Measurements from ENCODE around the gene VSX2.
A peak's percentile ranks its signal among the peaks of the same experiment; 100 is the strongest.

VSX2 gene

DNA sequence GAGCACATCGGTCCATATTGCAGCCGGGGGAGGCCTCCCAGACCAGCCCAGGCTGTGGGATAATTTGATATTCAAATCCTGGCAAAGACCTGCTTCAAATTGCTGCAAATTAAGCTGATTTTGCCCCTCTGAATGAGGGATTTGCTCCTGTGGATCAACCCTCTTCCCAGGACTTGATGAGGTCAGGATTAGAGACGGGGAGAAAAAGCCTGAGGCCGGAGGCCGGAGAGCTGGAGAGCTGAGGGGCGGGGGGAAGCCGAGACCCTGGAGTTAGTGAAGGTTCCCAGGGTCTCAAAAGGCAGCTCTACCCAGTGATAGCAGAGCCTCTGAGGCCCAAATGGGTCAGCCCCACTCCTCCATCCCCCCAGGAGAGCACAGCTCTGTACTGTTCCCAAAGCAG lies 17.5 kb upstream of the VSX2 start:
- DNase-seq (ENCODE audit: low read depth in 2 of 3, low spot score in 2 of 3): no peak

DNA sequence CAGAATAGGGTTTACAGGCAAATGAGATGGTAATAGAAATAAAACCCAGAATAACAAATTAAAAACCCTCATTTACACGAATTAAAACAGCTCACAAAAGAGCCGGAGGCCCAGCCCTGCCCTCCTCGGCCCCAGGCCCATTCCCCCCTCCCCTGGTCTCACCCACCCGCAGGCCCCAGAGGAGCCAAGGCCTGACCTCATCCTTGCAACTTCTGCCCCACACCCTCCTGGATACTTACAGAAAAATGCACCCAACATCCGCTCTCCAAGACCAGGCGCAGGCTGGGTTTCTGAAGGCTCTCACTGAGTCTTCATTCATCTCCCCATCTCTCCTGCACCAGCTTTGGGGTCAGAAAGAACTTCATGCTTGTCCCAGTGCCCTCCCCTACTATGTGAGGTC lies 16.2 kb upstream of the VSX2 start:
- no peak for DNase-seq (ENCODE audit: low read depth in 2 of 3, low spot score in 2 of 3)

DNA sequence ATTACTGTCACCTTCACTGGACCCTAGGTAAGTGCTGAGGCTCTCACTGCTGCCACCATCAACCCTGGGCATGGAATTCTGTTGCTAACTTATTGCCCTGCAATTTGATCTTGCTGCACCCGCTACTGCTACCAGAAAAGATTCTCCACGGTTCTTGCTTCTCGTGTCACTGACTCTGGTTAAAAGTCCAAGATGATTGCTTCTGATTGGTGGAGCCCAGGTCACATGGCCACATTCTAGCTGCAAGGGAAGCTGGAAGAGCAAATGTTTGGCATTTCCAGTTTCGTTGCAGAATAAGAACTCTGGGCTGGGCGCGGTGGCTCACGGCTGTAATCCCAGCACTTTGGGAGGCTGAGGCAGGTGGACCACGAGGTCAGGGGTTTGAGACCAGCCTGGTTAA lies 7.5 kb upstream of the VSX2 start:
- no peak for DNase-seq (ENCODE audit: low read depth in 2 of 3, low spot score in 2 of 3)

DNA sequence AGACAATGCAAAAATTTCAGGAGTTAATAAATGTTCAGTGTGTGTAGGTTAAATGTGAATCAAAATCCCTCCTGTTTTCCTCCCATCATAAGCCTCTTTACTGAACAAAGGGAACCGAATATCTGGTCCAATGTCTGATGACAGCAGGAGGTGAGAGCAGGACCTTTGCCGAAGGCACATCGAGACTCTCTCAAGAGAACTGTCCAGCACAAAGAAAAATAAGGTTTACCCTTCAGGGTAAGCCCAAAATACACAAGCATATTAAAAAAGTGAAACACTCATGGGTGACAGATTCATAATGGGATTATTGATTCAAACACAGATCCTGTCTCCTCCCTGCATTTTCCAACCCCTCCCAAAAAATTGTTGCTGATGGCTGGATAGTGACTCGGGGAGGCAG lies 4.2 kb upstream of the VSX2 start:
- DNase-seq (ENCODE audit: low read depth in 2 of 3, low spot score in 2 of 3): no peak

DNA sequence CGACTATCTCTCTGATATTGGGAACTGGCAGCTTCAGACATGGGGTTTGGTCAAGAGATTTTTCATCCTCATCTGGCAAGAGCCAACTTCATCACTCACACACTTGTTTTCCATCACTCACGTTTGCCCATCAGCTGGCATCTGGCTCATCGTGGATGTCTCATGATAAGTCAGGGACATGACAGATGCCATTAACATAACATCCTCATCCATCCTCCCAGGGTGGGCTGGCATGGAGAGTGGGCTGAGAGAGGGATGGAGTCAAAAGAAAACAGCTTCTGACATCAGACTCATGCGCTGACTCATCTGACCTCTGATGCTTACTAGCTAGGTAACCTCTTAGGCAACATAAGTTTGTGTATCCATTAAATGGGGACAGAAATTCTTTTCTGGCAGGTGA lies 1.8 kb upstream of the VSX2 start:
- no peak for DNase-seq (ENCODE audit: low read depth in 2 of 3, low spot score in 2 of 3)

DNA sequence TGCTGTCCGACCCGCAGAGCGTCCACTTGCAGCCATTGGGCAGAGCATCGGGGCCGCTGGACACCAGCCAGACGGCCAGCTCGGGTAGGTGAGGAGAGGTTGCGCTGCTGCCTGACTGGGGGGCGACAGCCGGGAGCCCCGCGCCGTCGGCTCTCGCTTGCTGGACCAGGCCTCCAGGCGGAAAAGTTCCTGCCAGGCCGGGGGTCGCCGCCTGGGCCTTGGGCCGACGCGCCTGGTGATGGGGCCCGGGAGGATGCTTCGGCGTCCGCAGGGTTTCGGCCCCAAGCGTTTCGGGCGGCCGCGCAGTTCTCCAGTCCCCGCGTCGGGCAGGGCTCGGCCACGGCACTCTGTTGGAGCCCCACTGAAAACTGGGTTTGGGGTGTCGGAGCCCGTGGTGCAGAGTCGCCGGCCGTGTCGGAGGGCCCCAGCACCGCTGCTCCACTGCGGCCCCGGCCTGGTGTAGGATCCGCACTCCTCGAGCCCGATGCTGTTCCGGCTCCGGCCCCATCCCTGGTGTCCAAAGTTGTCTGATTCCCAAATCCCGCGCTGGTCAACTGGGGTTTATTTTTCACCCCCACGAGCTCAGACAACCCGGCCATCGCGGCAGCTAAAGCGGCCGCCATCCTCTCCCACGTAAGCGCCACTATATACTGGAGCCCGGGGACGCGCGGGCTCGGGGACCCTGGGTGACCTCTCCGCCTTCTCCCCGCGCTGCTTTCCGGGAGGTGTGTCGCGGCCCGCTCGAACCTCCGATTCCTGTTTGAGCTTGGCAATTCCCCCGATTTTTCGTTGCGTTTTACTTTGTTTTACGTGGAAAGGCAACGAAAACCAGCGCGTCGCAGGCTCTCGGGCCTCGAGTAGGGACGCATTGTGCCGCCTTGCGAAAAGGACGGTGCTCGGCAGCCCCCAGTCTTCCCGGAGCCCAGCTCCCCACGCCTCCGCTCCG lies 872 bp downstream of the VSX2 start:
- DNase-seq (ENCODE audit: low read depth in 2 of 3, low spot score in 2 of 3): no peak

DNA sequence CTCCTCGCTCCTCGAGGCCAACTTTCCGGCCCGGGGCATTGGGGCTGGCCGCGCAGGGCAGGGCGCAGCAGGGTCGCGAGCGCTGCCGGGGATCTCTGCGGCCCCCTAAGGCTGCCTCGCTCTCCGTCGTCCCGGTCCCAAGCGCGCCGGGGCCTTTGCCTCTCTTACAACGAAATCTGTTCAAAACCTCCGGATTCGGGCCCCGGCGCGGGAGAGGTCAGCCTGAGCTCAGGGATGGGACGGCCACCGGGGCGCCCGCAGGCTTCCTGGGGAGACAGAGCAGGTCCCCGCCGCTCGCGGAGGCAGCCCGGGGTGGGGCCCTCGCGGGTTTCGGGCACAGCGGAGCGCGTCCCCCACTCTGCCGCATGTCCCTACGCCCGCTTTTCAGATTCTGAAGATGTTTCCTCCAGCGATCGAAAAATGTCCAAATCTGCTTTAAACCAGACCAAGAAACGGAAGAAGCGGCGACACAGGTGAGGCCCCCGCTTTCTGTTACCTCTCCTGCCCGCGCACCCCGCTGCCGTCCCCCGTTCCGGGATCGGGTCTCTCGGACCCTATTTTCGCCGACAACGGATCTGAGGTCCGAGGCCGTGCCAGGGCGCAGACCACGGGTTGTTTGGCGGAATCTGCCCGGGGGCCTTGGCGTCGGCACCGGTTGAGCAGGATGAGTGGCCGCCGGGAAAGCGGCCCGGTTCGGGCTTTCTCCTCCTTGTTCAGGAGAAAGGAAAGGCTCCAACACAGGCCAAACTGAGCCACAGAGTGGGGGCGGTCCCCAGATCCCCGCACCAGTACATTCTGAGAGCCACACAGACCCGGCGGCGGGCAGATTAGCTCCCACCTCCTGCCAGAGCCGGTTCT lies 1.8 kb downstream of the VSX2 start:
- DNase-seq (ENCODE audit: low read depth in 2 of 3, low spot score in 2 of 3): no peak

DNA sequence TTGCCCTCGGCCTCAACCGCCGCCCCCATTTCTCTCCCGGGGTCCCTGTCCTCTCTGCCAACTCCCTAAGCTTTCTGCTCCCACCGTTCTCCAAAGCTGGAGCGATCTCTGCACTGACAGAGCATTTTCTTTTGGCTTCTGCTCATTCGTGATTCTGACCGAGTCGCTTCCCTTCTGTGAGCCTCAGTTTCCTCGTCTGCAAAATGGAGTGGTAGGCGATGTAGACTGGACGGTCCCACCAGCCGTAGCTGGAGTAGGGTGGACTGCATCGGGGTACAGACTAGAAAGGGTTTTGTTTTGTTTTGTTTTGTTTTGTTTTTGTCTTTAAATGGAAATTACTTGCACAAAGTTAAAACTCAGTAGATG lies 2.4 kb downstream of the VSX2 start:
- DNase-seq (ENCODE audit: low read depth in 2 of 3, low spot score in 2 of 3): no peak

DNA sequence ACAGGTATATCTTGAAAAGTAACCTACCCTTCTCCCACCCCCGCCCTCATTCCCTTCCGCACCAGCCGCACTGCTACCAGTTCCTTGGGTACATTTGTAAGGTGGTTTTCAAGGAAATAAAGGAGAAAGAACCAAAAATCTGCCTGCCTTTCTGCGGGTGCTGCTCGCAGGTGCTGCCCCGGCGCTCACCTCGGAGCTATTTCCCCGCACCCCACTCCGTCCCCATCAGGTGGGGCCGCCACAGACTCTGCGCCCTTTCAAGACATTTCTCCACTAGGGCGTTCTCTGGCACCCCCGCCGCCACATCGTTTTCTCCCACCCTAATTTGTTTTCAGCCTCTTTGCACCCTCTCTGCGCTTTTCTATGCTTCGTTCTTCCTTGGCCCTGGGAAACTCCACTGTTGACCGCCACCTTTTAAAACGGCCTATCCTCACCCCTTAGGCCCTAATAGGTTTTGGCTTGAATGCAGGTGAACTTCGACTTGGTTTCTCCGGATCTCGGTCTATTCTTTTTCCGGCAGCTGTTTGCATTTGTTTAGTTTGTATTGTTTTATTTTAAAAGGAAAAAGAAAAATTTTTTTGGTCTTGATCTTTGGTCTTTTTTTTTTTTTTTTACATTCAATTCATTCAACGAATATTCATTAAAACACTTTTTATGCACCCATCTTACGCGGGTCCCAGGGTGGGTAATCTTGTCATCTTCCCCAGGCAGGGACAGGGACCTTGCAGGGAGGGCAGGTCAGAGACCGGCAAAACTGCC lies 3.0 kb downstream of the VSX2 start:
- DNase-seq (ENCODE audit: low read depth in 2 of 3, low spot score in 2 of 3): no peak

DNA sequence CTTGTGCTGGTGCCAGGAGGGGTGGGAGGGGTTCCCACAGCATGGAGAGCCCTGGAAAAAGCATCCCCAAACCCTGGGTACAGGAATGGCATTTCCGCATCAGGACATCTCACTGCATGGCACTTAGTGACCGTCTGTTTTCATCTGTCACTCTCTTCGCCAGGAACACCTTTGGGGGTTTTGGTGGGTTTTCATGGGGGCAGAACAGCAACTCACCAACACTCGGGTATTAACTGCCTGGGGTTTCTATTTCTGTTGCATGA lies 3.5 kb downstream of the VSX2 start:
- DNase-seq (ENCODE audit: low read depth in 2 of 3, low spot score in 2 of 3): no peak

DNA sequence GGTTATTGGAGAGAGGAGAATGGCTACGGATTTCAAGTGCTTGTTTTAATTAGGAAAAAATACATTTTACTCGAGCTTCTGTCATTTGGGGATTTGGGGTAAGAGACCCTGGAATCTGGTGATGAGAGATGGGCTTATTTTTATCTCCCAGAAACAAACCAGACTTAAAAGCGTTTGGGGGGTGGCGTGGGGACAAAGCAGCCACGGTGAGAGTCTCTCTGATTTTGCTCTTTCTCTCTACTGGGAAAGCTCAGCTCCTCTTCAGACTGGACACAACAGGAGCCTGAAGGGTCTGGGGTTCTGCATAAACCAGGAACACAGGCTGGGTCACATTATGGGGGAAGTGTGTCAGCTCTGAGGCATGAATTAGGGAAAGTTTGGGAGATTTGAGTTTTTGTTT lies 3.8 kb downstream of the VSX2 start:
- DNase-seq (ENCODE audit: low read depth in 2 of 3, low spot score in 2 of 3): no peak

DNA sequence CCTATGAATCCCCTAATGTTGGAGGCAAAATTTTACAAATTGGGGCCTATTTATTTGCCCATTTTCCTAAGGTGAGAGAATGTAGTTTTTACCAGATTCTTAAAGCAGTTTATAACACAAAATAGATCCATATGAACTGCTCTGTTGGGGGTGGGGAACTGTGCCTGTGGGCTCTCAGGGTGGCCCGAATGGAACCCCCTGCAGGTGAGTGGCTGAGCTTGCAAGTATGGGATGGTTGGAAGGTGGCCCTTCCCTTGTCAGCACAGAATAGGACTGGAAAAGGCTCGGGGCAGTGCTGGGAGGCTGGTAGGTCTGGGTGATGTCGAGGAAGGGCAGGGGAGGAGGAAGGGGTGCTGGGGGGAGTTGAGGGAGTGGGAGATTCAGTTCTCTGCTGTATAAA lies 4.9 kb downstream of the VSX2 start:
- DNase-seq (ENCODE audit: low read depth in 2 of 3, low spot score in 2 of 3): no peak

DNA sequence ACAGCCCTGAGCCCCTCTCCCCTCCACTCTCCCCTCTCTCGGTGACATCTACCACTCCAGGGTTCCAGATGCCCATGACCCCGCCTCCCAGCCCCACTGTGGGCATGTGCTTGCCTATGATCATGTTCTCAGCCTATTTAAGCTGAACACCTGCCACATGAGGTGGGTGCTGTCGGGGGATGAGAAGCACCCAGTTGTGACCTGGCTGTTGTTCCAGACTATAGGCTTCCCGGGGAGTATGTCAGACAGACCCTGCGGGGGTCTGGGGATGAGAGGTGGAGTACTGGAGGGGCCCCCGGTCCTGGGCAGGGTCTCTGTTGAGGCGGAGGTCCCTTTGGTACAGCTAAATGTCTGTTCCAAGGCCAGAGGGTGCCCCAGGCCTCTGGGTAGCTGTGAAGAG lies 6.0 kb downstream of the VSX2 start:
- DNase-seq (ENCODE audit: low read depth in 2 of 3, low spot score in 2 of 3): no peak

DNA sequence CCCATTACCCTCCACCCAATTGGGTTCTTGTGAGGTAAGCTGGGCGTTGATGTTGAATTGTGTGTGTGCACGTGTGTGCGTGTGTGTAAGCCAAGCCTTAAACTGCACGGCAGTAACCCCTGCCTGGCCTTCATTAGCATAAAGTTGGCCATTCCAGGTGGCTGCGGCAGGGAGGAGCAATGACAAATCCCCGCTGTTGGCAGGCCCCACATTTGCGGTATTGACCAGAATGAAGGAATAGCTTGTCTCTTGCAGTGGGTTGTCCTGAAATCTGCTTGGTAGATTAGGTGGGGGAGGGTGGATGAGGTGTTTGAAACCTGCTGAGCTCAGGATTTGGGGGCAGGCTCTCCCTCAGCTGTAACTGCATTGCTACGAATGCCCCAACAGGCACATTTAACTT lies 7.3 kb downstream of the VSX2 start:
- DNase-seq (ENCODE audit: low read depth in 2 of 3, low spot score in 2 of 3): no peak

DNA sequence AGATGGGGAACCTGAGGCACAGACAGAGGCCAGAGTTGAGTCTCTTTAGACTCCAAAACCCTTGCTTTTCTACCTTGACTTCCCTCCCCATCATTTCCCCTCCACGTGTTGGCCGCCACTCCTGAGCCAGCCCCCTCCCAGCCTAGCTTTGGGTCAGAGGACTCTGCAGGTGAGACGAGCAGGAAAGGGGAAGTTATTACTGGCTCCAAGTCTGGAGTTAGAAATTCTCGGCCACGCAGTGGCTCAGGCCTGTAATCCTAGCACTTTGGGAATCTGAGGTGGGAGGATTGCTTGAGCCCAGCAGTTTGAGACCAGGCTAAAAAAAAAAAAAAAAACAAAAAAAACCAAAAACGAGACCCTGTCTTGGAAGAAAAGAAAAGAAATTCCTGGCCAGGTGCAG lies 8.8 kb downstream of the VSX2 start:
- DNase-seq (ENCODE audit: low read depth in 2 of 3, low spot score in 2 of 3): no peak

DNA sequence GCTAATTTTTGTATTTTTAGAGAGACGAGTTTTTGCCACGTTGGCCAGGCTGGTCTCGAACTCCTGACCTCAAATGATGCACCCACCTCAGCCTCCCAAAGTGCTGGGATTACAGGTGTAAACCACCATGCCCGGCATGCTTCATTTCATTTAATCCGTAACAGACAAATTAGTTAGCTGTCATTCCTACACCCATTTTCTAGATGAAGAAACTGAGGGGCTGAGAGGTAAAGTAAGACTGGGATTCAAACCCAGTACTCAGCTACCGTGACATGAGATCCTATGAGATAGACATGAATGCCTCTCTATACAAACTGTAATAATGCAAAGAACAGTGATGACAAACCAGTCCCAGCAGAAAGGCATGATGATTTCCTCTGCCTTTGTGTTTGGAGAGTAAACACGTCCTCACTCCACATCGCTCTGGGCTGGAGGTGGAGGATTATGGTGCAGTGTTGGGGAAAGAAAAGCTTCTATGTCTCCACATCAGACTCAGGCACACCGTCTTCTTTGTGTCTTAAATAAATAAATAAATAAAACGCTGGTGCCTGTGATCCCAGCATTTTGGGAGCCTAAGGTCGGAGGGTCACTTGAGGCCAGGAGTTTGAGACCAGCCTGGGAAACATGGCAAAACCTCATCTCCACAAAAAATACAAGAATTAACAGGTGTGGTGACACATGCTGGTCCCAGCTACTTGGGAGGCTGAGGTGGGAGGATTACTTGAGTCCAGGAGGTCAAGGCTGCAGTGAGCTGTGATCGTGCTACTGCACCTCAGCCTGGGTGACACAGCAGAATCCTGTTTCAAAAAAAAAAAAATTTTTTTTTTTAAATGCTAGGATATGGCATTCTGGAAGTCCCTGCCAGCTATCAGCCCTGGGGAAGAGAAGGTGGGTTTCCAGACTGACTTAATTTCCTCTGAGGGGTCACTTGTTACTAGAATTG lies 10.5 kb downstream of the VSX2 start:
- DNase-seq (ENCODE audit: low read depth in 2 of 3, low spot score in 2 of 3): no peak

DNA sequence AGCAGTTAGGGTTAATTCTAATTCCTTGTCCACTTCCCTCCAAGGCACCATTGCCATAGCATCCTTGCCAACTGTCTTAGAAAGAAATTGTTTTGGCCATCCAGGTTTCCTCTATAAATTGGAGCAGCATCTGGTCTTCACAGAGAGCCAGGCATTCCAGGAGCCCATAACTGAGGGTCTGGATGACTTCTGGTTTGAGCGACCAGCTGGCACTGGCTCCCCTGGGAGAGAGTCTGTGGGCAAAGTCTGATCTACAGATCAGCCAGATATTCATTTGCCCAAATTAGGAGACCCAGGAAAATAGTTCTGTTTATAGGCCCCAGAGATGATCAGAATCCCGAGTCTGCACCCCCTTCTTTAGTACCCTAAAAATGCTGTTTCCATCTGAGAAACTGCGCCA lies 16.0 kb downstream of the VSX2 start:
- DNase-seq (ENCODE audit: low read depth in 2 of 3, low spot score in 2 of 3): no peak

DNA sequence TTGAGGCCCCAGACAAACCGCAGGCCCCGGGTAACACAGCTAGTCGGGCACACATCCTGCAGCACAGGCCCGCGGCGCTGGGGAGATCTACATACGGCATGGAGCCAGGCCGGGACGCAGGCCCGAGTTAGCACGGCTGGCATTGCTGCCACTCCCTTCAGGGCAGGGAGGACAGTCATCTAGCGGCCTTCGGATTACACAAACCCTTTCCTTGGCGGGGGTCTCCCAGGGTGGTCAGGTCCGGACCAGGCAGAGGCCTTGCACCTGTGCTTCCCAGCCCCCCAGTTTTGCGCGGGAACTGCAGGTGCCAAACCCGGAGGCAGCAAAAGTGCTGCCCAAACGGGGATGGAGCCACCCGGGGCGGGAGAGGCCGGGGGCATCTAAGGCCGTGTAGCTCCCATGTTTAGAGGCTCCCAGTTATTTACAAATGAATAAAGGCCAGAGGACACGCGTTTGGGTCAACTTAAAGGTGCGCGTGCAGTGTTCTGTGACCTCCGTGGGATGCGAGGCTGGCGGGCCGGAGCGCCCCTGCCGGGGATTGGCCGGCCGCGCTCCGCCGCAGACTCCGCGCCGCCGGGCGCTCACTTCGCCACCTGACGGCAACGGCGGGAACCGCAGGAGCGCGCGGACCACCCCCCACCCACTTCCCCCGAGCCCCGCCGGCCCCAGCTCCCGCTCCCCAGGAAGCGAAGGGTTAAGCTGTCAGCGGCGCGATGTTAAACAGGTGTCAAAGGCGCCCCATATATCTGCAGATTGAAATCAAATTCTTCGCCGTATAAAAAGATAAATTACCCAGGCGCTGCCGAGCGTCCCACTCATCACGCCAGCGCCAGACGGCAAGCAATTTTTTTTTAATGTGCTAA lies 18.1 kb downstream of the VSX2 start:
- peak; percentile 37 to 49 (median 49) for DNase-seq (ENCODE audit: low read depth in 2 of 3, low spot score in 2 of 3)

DNA sequence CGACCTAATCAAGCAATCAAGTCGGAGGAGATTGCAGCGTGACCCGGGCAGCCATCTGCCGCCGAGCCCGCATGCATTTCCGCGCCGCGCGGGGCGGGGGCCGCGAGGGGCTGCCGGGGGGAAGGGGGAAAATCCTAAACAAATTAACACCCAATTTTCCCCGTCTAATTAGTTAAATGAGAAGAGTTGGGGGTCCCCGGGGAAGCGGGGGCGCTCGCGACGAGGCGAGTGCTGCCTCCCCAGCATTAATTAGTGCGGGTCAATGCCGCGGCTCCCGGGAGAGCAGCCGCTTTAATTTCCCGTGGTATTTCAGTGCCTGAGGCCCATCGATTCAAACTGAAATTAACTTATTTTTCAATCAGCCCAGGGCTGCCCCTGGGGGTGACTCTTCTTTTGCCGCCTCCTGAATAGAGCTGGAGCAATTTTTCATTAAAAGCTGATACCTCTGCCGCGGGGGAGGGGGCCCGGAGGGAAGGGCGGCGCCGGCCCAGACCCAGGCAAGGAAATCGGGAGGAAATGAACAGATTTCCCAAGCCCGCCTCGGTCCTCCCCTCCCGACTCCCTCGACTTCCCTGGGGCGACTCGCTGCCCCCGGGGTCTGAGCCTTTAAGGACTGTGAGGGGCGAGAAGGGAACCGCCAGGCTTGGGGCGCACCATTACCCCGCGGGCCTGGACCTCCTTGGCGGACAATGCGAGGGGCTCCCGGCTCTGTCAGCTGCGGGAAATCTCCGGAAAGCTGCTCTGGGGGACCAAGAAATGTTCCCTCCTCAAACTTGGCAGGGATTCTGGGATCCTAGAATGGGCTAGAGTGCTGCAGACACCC lies 18.9 kb downstream of the VSX2 start:
- DNase-seq (ENCODE audit: low read depth in 2 of 3, low spot score in 2 of 3): no peak

All from activated CD8-positive, alpha-beta memory T cell treated with anti-CD3 and anti-CD28 coated beads for 48 hours (primary cell).